HG03064 (cell line): ENCODE measurements around the gene PANK4.

Experiments used
- ATAC-seq: cut with Tn5 transposase; IDR thresholded peaks from one replicate; pipeline ENCODE4 v1.9.1; 2021; ENCODE audit warnings: low read depth; ENCODE audit not compliant: unreplicated experiment

PANK4 gene

GRCh38 chr1:2546515-2547209 is 20.3 kb upstream of the PANK4 start:
- ATAC-seq: peak; percentile 28

GRCh38 chr1:2545754-2546514 is 19.5 kb upstream of the PANK4 start:
- peak; percentile 24 for ATAC-seq

- no peak for ATAC-seq
Observed at GRCh38 chr1:2544875-2545640, 18.7 kb upstream of the PANK4 start.

- ATAC-seq: no peak
Observed at GRCh38 chr1:2544093-2544874, 17.9 kb upstream of the PANK4 start.

DNA sequence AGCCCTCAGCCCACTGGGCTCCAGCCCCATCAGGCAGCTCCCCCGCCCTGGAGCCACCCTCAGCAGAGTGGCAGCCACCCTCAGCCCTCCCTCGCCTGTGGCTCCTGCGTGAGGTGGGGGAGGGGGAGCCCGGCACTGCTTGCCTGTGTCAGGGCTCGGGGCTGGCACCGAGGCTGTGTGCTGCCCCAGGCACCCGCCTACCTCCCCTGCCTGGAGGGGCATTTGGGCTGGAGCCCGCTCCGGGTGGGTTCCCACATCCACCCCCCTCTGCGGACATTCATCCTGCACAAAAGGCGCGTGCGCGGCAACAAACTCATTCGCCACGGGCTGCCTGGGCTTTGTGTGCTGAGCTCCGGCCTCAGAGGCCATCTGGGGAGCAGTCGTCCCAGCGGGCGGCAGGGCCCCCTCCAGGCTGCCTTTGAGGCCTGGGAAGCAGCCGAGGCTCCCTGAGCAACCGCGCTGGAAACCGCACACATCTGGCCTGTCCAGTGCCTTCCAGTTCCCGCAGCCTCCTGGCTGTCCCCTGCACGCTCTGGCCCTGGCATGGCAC is 17.2 kb upstream of the PANK4 start:
- no peak for ATAC-seq

DNA sequence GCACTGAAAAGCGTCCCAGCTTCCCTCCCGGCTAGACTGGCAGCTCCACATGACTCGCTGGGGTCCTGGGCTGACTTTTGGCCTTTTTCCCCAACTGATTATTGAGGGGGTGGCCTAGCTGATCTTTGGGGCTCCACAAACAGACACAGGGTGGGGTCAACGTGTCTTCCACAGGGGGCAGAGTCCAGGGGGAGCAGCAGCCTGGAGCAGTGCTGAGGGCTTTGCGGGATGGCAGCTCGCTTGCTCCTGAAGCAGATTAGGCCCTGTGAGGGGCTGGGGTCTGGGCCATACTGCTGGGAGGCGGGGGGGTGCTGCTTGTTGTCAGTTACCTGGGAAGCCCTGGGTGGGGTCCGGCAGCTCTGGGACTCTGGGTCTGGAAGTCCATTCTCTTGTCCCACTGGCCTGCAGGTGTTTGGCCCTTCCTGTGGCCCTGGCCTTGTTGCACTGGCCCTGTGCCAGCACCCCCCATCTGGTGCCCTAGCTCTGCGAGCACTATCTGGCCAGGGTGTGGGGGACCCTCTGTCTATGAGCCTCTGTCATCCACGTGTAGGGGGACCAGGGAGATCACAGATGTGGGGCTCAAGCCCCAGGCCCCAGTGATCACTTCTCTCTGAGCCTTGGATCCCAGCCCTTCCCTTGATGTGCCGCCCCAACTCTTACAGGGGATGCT is 16.0 kb upstream of the PANK4 start:
- no peak for ATAC-seq

DNA sequence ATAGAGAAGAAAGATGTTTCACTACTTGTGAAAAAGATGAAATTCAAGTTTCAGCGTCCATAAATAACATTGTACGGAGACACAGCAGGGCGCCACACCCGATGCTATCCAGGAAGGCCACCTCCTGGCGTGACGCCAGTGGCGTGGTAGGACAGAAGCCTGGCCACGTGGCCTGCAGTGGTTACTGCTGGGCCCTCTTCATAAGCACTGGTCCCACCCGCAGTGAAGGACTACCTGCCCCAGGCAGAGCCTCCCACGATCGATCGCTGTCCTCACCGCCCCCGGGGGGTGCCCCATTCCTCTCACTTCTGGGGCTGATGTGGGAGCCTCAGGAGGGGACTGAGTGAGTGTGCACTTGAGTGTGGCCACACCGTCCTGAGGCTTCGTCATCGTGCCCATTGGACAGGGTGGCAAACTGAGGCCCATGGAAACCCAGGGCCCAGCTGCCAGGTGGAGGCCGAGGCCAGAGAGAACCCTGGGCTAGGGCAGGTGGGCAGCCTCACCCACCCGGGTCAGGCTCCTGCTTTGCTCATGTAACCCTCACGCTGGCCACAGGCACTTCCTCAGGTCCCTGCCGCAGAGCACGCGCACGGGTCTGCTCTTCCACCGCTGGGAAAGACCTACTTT is 15.3 kb upstream of the PANK4 start:
- no peak for ATAC-seq

- no peak for ATAC-seq
Observed at GRCh38 chr1:2540816-2541492, 14.6 kb upstream of the PANK4 start.

- ATAC-seq: no peak
Observed at GRCh38 chr1:2539312-2539907, 13.0 kb upstream of the PANK4 start.

DNA sequence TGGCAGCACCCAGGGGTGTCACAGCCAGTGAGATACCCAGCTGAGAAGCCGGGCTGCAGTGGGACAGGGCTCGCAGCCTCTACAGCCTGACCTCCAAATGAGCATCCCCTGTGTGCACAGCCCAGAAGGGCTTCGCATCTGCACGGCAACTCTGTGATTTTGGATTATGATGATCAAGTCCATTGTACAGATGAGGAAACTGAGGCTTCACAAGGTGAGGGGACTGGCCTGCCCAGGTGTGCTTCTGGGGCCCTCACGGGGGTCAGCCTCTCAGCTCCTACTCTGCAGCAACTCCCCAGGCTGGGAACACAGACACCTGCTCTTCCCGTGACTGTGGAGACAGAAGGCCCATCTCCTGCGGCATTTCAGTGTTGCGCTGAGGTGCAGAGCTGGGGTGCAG is 12.5 kb upstream of the PANK4 start:
- ATAC-seq: no peak

DNA sequence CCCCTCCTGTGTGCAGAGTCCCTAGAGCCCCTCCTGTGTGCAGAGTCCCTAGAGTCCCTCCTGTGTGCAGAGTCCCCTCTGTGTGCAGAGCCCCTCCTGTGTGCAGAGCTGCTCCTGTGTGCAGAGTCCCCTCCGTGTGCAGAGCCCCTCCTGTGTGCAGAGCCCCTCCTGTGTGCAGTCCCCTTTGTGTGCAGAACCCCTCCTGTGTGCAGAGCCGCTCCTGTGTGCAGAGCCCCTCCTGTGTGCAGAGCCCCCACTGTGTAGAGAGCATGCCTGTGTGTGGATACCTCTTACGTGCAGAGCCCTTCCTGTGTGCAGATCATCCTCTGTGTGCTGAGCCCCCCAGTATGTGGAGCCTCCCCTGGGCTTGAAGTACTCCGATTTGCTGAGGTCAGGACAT is 12.0 kb upstream of the PANK4 start:
- no peak for ATAC-seq

DNA sequence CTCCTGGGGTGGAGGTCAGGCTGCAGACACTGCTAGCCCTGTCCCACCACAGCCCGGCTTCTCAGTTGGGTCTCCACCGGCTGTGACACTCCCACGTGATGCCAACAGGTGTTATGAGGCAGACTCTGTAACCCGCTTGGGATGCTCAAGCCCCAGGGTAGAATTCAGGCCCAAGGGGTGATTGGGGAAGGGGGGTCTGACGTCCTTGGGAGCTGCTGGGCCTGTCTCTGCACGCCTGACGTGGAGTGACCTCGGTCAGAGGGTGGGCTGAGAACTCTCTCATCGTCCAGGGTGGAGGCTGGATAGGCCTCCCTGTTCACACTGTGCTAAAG is 11.4 kb upstream of the PANK4 start:
- ATAC-seq: no peak

DNA sequence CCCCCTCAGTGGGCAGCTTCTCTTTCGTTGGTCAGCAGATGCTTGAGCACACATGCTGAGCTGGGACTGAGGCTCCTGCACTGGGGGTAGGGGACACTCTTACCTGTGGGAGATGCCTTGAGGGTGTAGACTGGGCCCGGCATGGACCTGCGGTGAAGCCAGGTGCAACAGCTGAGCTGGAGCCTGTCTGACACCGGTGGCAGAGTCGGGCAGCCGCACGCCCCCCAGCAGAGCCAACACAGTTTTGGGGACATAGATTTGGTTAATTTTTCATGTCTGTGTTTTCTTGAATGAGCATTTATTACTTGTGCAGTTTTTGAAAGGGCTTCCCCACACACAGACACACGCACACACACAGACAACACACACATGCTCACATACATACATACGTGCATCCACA is 9.6 kb upstream of the PANK4 start:
- ATAC-seq: no peak

DNA sequence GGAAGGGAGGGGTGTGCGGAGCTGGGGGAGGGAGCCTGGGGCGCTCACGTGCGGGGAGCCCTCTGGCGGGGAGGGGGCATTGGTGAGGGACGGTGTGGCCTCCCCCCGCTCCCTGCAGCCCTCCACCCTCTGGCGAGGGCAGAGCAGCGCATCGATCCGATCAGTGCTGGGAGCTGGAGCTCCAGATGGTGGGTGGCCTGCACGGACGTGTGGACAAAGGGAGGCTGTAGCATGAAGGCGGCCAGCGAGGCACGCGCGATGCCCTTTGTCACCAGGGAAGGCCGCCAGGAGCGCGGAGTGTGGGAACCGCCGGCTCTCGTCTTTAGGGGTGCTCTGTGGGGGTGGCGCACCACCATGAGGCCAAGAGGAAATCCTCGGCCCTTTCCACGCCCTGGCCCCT is 9.1 kb upstream of the PANK4 start:
- ATAC-seq: no peak

DNA sequence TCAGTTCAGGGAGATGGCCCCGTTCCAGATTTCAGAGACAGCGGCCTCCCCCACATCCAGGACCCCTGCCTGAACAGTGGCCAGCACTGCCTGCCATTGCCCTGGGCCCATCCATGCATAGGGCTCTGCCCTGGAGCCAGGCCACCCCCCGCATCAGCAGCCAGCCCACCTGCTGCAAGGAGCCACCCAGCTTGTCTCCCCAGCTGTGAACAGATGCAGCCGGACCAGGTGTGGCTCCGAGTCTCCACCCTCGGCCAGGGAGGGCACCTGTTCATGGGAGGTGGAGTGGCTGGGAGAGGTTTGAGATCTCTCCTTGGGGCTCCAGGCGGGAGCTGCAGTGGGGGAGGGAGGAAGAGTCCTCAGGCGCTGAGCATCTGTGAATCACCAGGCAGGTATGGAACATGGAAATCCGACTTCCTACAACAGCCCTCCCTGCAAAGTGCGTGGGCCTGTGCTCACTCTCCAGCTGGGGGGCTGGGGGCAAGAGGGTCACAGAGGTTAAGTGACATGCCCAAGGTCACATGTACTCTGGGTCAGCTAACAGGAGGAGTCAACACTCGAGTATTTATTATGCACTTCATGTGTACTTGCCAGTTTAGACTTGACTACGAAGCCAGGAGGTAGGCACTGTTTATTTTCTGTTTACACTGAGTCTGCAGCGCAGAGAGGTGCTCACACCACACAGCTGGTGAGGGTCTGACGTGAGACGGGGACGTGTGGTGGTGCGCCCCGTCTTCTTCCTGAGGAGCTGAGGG is 8.5 kb upstream of the PANK4 start:
- no peak for ATAC-seq

DNA sequence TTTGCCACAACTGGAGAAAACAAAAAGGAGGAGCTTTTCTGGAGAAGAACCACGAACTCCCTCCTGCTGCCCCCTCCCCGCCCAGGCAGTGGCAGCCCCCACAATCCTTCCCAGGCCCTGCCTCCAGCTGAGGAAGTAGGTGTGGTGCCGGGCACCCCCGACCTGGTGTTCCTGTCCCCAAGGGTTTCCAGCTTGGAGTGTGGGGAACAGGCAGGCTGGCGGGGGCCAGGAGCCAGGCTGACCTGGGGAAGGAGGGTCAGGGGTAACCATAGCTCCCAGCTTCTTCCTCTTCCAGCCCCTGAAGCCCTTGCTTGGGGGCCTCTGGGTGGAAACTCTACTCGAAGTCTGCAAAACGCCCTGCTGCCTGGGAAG is 7.9 kb upstream of the PANK4 start:
- no peak for ATAC-seq

GRCh38 chr1:2533365-2533764 is 7.0 kb upstream of the PANK4 start:
- no peak for ATAC-seq
